GM12878 (cell line): Measurements from ENCODE around the gene DDX10. TPM values are rescaled to one million over a fixed set of nuclear protein-coding genes. Genes with fewer than 3 reads are reported as not detected.

Experiments
- ATAC-seq: fragments of 200-7000 bp; cut with Tn5 transposase; 3 replicates; pipeline ENCODE4 v1.9.1; 2020; ENCODE audit warnings: mild to moderate bottlenecking, moderate library complexity
- Bru-seq: library from RNA; stranded (reverse); fragments of 400-500 nt; gene quantifications from one replicate; lab custom pipeline; 2021; lab: Mats Ljungman, UMichigan
- BruChase-seq, 2 experiments: library from RNA; stranded (reverse); fragments of 400-500 nt; gene quantifications; one replicate each; lab custom pipeline; 2021; lab: Mats Ljungman, UMichigan
- BruUV-seq: library from RNA; stranded (reverse); fragments of 400-500 nt; replicated peaks from 2 replicates; lab custom pipeline; 2021; lab: Mats Ljungman, UMichigan
- CTCF ChIA-PET: fragments of 300-600 bp; sonication (Branson Sonifier 250); formaldehyde crosslinking; extraction: SDS; loops from one replicate; lab custom pipeline; 2021; ENCODE audit warnings: inconsistent platforms; lab: Yijun Ruan, JAX
- POLR2A ChIA-PET: fragments of 350-600 bp; formaldehyde crosslinking; extraction: SDS; loops from one replicate; lab custom pipeline; 2021; ENCODE audit warnings: inconsistent platforms; lab: Charles Lee
- RAD21 ChIA-PET: fragments of 300-600 bp; sonication (Branson Sonifier 250); formaldehyde crosslinking; loops from one replicate; lab custom pipeline; 2023; ENCODE audit warnings: antibody characterized with exemption; ENCODE audit not compliant: unreplicated experiment; lab: Charles Lee
- SMC1A ChIA-PET: fragments of 300-600 bp; sonication (Branson Sonifier 250); formaldehyde crosslinking; loops from one replicate; lab custom pipeline; 2023; ENCODE audit not compliant: unreplicated experiment, uncharacterized antibody; lab: Charles Lee
- DNase-seq: peaks from one replicate; pipeline ENCODE4 v3.0.0-alpha.2; 2011; ENCODE audit warnings: low read depth, low spot score
- FAIRE-seq: peaks from 3 replicates; lab custom pipeline; 2011; peaks lifted over from hg19 to GRCh38; lab: Jason Lieb, UNC
- H2AFZ ChIP-seq: 2 replicates; pipeline ENCODE4 v1.6.0; 2011; ENCODE audit warnings: low read depth, low read length, control low read depth; ENCODE audit not compliant: control insufficient read depth
- H3K27ac ChIP-seq: 2 replicates; pipeline ENCODE4 v1.5.1; 2011; ENCODE audit warnings: control low read depth; ENCODE audit not compliant: control insufficient read depth, insufficient read depth
- H3K27me3 ChIP-seq, 2 experiments: replicated peaks in 1 of 2; 2 replicates each; pipeline versions ENCODE4 v1.6.0 to v1.6.1; 2011; ENCODE audit warnings: low read length in 1 of 2; ENCODE audit not compliant: control insufficient read depth in 2 of 2, insufficient read depth in 2 of 2
- H3K36me3 ChIP-seq, 2 experiments: 2 replicates each; pipeline ENCODE4 v1.5.1; 2011; ENCODE audit warnings: low read length in 1 of 2; ENCODE audit not compliant: control insufficient read depth in 2 of 2, insufficient read depth in 2 of 2
- H3K4me1 ChIP-seq: 2 replicates; pipeline ENCODE4 v1.6.1; 2011; ENCODE audit warnings: mild to moderate bottlenecking, low read length, moderate library complexity, mixed read lengths; ENCODE audit not compliant: control insufficient read depth, insufficient read depth
- H3K4me2 ChIP-seq: 2 replicates; pipeline ENCODE4 v1.6.0; 2011; ENCODE audit warnings: control low read depth; ENCODE audit not compliant: control insufficient read depth, insufficient read depth
- H3K4me3 ChIP-seq: fragments of 200-600 bp; sonication (generic); 2 replicates; pipeline ENCODE4 v1.5.1; 2016
- H3K79me2 ChIP-seq: 2 replicates; pipeline ENCODE4 v1.6.0; 2011; ENCODE audit warnings: low read length; ENCODE audit not compliant: control insufficient read depth, insufficient read depth
- H3K9ac ChIP-seq: 2 replicates; pipeline ENCODE4 v1.8.0; 2011; ENCODE audit warnings: low read length, control low read depth, mixed read lengths; ENCODE audit not compliant: control insufficient read depth, insufficient read depth
- H3K9me3 ChIP-seq: replicated peaks from 3 replicates; pipeline ENCODE4 v1.5.1; 2011; ENCODE audit warnings: mild to moderate bottlenecking, low read length; ENCODE audit not compliant: control insufficient read depth, insufficient read depth
- H4K20me1 ChIP-seq: 2 replicates; pipeline ENCODE4 v1.6.0; 2011; ENCODE audit not compliant: control insufficient read depth, insufficient read depth
- BACH1 ChIP-seq: fragments of 450-650 bp; IDR thresholded peaks from 2 replicates; pipeline ENCODE4 v1.6.1; 2017; ENCODE audit warnings: mild to moderate bottlenecking, borderline replicate concordance
- CREM ChIP-seq: IDR thresholded peaks from 2 replicates; pipeline ENCODE4 v1.6.1; 2014; ENCODE audit warnings: antibody characterized with exemption, low read depth
- NBN ChIP-seq: fragments of 450-650 bp; IDR thresholded peaks from 2 replicates; pipeline ENCODE4 v1.6.1; 2016
- NR2F1 ChIP-seq: fragments of 450-650 bp; conservative IDR thresholded peaks from 2 replicates; pipeline ENCODE4 v1.6.1; 2017; ENCODE audit warnings: mild to moderate bottlenecking
- RFX5 ChIP-seq: IDR thresholded peaks from 2 replicates; pipeline ENCODE4 v1.6.1; 2011; ENCODE audit warnings: low read depth, low read length, improper control_type of control experiment
- SPI1 ChIP-seq: IDR thresholded peaks from 2 replicates; pipeline ENCODE4 v1.6.1; 2011; ENCODE audit warnings: low read depth, mild to moderate bottlenecking, low read length, moderate library complexity, borderline replicate concordance; ENCODE audit not compliant: insufficient read depth
- WGBS: methylation state at CpG from one replicate; pipeline ENCODE4 v1.1.6; 2016; ENCODE audit warnings: low lambda C conversion rate; ENCODE audit not compliant: insufficient replicate concordance, insufficient coverage; ENCODE audit errors: missing lambda C conversion rate; 5-methylcytosine and 5-hydroxymethylcytosine counted together
- in situ Hi-C: fragments of 300-500 bp; cut with MboI; formaldehyde crosslinking; loops from 9 replicates; pipeline ENCODE4 v1.14.3; 2018; ENCODE audit warnings: mixed read lengths
- intact Hi-C: fragments of 100-400 bp; cut with micrococcal nuclease; formaldehyde crosslinking; loops from one replicate; pipeline ENCODE4 v1.14.2; 2022; ENCODE audit not compliant: unreplicated experiment
- long read RNA-seq, 2 experiments: library from polyadenylated mRNA; unstranded; transcript quantifications; one replicate each; pipeline ENCODE4 v2.0.0, GENCODE V29; 2019 to 2020
- polyA minus RNA-seq, 3 experiments: library from RNA; depleted of rRNA, polyadenylated mRNA; stranded (reverse); fragments of >200 nt; gene quantifications; 2 replicates each; pipeline ENCODE4 v1.2.3, GENCODE V29; 2011
- polyA plus RNA-seq, 11 experiments: library from polyadenylated mRNA; depleted of rRNA in 4 of 11; unstranded in 6 of 11; stranded (reverse) in 5 of 11; fragments of >200 nt; fragmentation: Nextera tagmentation in 4 of 11; fragmentation: Illumina TruSeq in 1 of 11; extraction: Ambion mirVana in 4 of 11; extraction: Trizol in 1 of 11; gene quantifications; 1 replicate in 1 of 11; 2 replicates in 10 of 11; pipeline versions ENCODE4 v1.2.1 to v1.2.3, GENCODE V29; 2011 to 2016; ENCODE audit warnings: inconsistent platforms in 2 of 11, missing spikeins in 2 of 11, low read depth in 1 of 11
- total RNA-seq, 4 experiments: library from RNA; depleted of rRNA in 3 of 4; stranded (reverse); fragments of >200 nt in 3 of 4; fragmentation: Illumina TruSeq in 1 of 4; extraction: Trizol in 1 of 4; gene quantifications; 2 replicates each; pipeline versions ENCODE4 v1.2.1 to v1.2.3, GENCODE V29; 2013 to 2021
- TF ChIP-seq, protein P1 (sequence below): IDR thresholded peaks from 2 replicates; pipeline ENCODE4 v1.6.1; 2012; ENCODE audit warnings: low read depth, low read length, improper control_type of control experiment
- TF ChIP-seq, protein P2 (sequence below): fragments of 450-650 bp; formaldehyde crosslinking; IDR thresholded peaks from 2 replicates; pipeline ENCODE4 v1.4.0; 2022; ENCODE audit warnings: mild to moderate bottlenecking, moderate library complexity
- TF ChIP-seq, protein P3 (sequence below): fragments of 450-650 bp; IDR thresholded peaks from 2 replicates; pipeline ENCODE4 v1.6.1; 2018; ENCODE audit warnings: mild to moderate bottlenecking, low read depth, moderate library complexity; ENCODE audit not compliant: partially characterized antibody

Gene DDX10
- 80.9 and 85.9 TPM in 2 replicates for total RNA-seq (2013; cell fraction: nucleolus; rRNA removed)
- total RNA-seq (2014; rRNA removed) (32.3 and 36.3 TPM in 2 replicates), total RNA-seq (2014; rRNA removed; fragmentation: Illumina TruSeq; extraction: Trizol) (51.2 and 53.0 TPM in 2 replicates), total RNA-seq (2021) (46.1 and 46.9 TPM in 2 replicates), polyA plus RNA-seq (2011; rRNA removed) (43.4 and 45.9 TPM in 2 replicates), polyA plus RNA-seq (2014; fragmentation: Illumina TruSeq; extraction: Trizol) (51.5 and 57.6 TPM in 2 replicates), polyA plus RNA-seq (2014; fragmentation: Nextera tagmentation; extraction: Ambion mirVana) (10 to 100 TPM; 20.9 to 31.5 TPM), polyA plus RNA-seq (2014; rRNA removed) (28.6 and 28.7 TPM in 2 replicates), polyA plus RNA-seq (2016; fragmentation: Nextera tagmentation; extraction: Ambion mirVana) (10 to 100 TPM; 30.5 to 30.7 TPM), polyA minus RNA-seq (2011; rRNA and poly(A)+ RNA removed) (61.3 and 71.0 TPM in 2 replicates), Bru-seq, nascent RNA (percentile 74 among the genes with signal in this experiment), BruChase-seq, experiment 1, labeled RNA remaining after a 6-hour chase (percentile 61 among the genes with signal in this experiment), BruChase-seq, experiment 2, labeled RNA remaining after a 2-hour chase (percentile 64 among the genes with signal in this experiment)
- polyA plus RNA-seq (2011; ENCODE audit: low read depth), result 32.7 TPM
- polyA plus RNA-seq (2011; cell fraction: cytosol; rRNA removed), result 32.9 and 51.6 TPM in 2 replicates
- polyA plus RNA-seq (2011; cell fraction: nucleus; rRNA removed), result 24.4 and 28.7 TPM in 2 replicates
- polyA plus RNA-seq (2012), result 18.5 and 20.8 TPM in 2 replicates
- 11.8 and 27.7 TPM in 2 replicates for polyA minus RNA-seq (2011; cell fraction: cytosol; rRNA and poly(A)+ RNA removed)
- 34.7 and 65.6 TPM in 2 replicates for polyA minus RNA-seq (2011; cell fraction: nucleus; rRNA and poly(A)+ RNA removed)
- long read RNA-seq, experiment 1, full-length matches to known transcripts, result 9 of 46 reads
- long read RNA-seq, experiment 1, partial matches to known transcripts, result 33 of 46 reads
- long read RNA-seq, experiment 1, other reads (novel, unspliced or antisense), result 4 of 46 reads
- long read RNA-seq, experiment 2, full-length matches to known transcripts, result 22 of 550 reads
- long read RNA-seq, experiment 2, partial matches to known transcripts, result 491 of 550 reads
- long read RNA-seq, experiment 2, other reads (novel, unspliced or antisense), result 37 of 550 reads

- in situ Hi-C loops (no loop called here), intact Hi-C loops (loop anchor here (5.0 to 10.0 kb wide), 5 partner anchors 62 to 650 kb away; partner anchors contain the start of genes ACAT1, ATM and NPAT)
- SMC1A ChIA-PET, result interaction anchor here (0.7 to 5.5 kb wide), 22 partner anchors 9 to 775 kb away, joined by 3 to 53 read pairs (median 4); no protein-coding TSS in a partner anchor
- TSS peak; percentile 83 for BruUV-seq
- under 1% methylated on average over 55 of the region's 61 CpGs for WGBS
- DNase-seq, result peak; percentile 92
- H3K27me3 ChIP-seq, result no peaks in the 10 kb centered on the region
- peaks cover 50% of the 10 kb centered on the region for H3K79me2 ChIP-seq
- peak; percentile 89 for FAIRE-seq
- peak within 1 kb of the TSS; percentile 69 for H3K9ac ChIP-seq
- peak; percentile 84 for ATAC-seq
- no peaks in the 10 kb centered on the region; the same call in 2 of the 3 replicates for H3K9me3 ChIP-seq
- peak within 1 kb of the TSS; percentile 94 for H3K4me3 ChIP-seq
- RAD21 ChIA-PET, result interaction anchor here (0.7 to 2.7 kb wide), 17 partner anchors 9 to 539 kb away, joined by 3 to 13 read pairs (median 4); no protein-coding TSS in a partner anchor
- H4K20me1 ChIP-seq, result no peaks in the 10 kb centered on the region
- CTCF ChIA-PET, result interaction anchor here (0.6 to 4.4 kb wide), 16 partner anchors 9 to 656 kb away, joined by 3 to 30 read pairs (median 4); partner anchors contain the start of gene CUL5
- peak within 1 kb of the TSS; percentile 98 for H3K4me2 ChIP-seq
- peak within 1 kb of the TSS; percentile 96 for H2AFZ ChIP-seq
- 0 out of 4 replicates have a peak, but pooled peaks cover 0 to 3% of the 10 kb centered on the region in 2 experiments for H3K36me3 ChIP-seq
- peak within 1 kb of the TSS; percentile 79 for H3K27ac ChIP-seq
- peaks cover 30% of the 10 kb centered on the region for H3K4me1 ChIP-seq
- POLR2A ChIA-PET, result interaction anchor here (0.7 to 2.2 kb wide), 16 partner anchors 9 to 541 kb away, joined by 3 to 8 read pairs (median 4); partner anchors contain the start of gene EXPH5
- TF ChIP-seq RFX5, result peak; percentile 82
- TF ChIP-seq, protein P1, sequence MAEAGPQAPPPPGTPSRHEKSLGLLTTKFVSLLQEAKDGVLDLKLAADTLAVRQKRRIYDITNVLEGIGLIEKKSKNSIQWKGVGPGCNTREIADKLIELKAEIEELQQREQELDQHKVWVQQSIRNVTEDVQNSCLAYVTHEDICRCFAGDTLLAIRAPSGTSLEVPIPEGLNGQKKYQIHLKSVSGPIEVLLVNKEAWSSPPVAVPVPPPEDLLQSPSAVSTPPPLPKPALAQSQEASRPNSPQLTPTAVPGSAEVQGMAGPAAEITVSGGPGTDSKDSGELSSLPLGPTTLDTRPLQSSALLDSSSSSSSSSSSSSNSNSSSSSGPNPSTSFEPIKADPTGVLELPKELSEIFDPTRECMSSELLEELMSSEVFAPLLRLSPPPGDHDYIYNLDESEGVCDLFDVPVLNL, result peak; percentile 88
- no peak for TF ChIP-seq BACH1
- peak; percentile 94 for TF ChIP-seq CREM
- TF ChIP-seq NR2F1, result peak; percentile 43; the same call in 1 of the 2 replicates
- TF ChIP-seq, protein P2, sequence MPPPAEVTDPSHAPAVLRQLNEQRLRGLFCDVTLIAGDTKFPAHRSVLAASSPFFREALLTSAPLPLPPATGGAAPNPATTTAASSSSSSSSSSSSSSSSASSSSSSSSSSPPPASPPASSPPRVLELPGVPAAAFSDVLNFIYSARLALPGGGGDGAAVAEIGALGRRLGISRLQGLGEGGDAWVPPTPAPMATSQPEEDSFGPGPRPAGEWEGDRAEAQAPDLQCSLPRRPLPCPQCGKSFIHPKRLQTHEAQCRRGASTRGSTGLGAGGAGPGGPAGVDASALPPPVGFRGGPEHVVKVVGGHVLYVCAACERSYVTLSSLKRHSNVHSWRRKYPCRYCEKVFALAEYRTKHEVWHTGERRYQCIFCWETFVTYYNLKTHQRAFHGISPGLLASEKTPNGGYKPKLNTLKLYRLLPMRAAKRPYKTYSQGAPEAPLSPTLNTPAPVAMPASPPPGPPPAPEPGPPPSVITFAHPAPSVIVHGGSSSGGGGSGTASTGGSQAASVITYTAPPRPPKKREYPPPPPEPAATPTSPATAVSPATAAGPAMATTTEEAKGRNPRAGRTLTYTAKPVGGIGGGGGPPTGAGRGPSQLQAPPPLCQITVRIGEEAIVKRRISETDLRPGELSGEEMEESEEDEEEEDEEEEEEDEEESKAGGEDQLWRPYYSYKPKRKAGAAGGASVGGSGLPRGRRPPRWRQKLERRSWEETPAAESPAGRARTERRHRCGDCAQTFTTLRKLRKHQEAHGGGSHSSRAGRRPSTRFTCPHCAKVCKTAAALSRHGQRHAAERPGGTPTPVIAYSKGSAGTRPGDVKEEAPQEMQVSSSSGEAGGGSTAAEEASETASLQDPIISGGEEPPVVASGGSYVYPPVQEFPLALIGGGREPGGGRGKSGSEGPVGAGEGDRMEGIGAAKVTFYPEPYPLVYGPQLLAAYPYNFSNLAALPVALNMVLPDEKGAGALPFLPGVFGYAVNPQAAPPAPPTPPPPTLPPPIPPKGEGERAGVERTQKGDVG (CRISPR knock-in tag), result peak; percentile 80
- TF ChIP-seq NBN, result peak; percentile 99
- TF ChIP-seq SPI1, result no peak
- TF ChIP-seq, protein P3, sequence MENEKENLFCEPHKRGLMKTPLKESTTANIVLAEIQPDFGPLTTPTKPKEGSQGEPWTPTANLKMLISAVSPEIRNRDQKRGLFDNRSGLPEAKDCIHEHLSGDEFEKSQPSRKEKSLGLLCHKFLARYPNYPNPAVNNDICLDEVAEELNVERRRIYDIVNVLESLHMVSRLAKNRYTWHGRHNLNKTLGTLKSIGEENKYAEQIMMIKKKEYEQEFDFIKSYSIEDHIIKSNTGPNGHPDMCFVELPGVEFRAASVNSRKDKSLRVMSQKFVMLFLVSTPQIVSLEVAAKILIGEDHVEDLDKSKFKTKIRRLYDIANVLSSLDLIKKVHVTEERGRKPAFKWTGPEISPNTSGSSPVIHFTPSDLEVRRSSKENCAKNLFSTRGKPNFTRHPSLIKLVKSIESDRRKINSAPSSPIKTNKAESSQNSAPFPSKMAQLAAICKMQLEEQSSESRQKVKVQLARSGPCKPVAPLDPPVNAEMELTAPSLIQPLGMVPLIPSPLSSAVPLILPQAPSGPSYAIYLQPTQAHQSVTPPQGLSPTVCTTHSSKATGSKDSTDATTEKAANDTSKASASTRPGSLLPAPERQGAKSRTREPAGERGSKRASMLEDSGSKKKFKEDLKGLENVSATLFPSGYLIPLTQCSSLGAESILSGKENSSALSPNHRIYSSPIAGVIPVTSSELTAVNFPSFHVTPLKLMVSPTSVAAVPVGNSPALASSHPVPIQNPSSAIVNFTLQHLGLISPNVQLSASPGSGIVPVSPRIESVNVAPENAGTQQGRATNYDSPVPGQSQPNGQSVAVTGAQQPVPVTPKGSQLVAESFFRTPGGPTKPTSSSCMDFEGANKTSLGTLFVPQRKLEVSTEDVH, result no peak
Observed at GRCh38 chr11:108664730-108665525, at the start of gene DDX10. Gene DDX10, plus strand, starts transcription at chr11:108665069. Its CDS starts 85 bp downstream, at chr11:108665154.
